HG03469 (cell line): ENCODE measurements around the gene U2AF2.

ENCODE experiments used
- ATAC-seq: cut with Tn5 transposase; IDR thresholded peaks from one replicate; pipeline ENCODE4 v1.9.1; 2021; ENCODE audit warnings: mild to moderate bottlenecking, moderate library complexity, moderate number of reproducible peaks; ENCODE audit not compliant: unreplicated experiment

Gene U2AF2

GRCh38 chr19:55642153-55643002 lies 12.5 kb upstream of the U2AF2 start:
- no peak for ATAC-seq

GRCh38 chr19:55643003-55643886 lies 11.6 kb upstream of the U2AF2 start, which contains the start of gene ZNF581:
TSS of gene ZNF581 (plus strand) at chr19:55643649. CDS start at chr19:55644572, 923 bp downstream.
- ATAC-seq: no peak

DNA sequence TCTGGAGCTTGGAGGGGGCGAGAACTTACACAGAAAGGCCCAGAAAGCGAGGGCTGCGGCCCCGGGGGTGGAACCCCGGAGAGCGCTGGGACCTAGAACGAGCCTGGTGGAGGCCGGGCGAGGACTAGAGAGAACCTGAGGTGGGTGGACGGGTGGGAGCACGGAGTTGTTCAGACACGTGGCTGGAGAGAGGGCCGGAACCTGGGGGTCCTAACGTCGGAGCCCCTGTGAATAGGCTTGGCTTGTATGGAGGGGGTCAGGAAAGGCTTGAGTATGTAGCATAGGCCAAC lies 11.0 kb upstream of the U2AF2 start:
- ATAC-seq: no peak

- no peak for ATAC-seq
Measured at GRCh38 chr19:55644191-55644833, 10.5 kb upstream of the U2AF2 start.

DNA sequence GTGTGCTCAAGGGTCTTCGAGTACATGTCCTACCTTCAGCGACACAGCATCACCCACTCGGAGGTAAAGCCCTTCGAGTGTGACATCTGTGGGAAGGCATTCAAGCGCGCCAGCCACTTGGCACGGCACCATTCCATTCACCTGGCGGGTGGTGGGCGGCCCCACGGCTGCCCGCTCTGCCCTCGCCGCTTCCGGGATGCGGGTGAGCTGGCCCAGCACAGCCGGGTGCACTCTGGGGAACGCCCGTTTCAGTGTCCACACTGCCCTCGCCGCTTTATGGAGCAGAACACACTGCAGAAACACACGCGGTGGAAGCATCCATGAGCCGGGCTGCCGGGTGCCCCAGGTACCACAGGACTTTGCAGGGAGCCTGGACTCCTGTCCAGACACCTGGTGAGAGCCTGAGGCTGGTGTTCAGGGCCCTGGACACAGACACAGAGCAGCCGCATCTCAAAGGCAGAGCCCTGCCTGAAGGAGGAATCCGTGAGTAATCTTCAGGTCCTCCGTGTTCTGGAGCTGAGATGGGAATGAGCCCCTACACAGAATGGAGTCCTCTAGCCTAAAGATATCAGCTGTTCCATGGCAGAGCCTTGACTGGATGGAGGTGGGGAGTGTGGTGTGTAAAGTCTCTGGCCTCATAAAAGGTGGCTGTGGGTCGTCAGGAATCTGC lies 9.9 kb upstream of the U2AF2 start:
- ATAC-seq: no peak

DNA sequence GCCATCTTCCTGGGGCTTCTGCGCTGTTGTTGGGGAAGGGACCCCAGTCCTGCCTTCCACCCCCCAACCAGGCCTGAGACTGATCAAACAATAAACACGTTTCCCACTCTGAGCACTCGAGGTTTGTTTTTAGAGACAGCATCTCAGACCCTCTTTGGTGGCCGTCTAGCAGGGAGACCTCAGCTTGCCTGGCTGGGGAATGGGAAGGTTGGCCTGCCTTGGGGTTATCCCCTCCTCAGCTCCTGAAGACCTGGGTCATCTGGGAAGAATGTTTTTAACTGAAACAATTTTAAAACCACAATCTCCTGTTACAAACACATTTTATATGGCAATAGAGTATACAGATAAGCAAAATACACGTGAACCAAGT lies 9.3 kb upstream of the U2AF2 start:
- ATAC-seq: no peak

DNA sequence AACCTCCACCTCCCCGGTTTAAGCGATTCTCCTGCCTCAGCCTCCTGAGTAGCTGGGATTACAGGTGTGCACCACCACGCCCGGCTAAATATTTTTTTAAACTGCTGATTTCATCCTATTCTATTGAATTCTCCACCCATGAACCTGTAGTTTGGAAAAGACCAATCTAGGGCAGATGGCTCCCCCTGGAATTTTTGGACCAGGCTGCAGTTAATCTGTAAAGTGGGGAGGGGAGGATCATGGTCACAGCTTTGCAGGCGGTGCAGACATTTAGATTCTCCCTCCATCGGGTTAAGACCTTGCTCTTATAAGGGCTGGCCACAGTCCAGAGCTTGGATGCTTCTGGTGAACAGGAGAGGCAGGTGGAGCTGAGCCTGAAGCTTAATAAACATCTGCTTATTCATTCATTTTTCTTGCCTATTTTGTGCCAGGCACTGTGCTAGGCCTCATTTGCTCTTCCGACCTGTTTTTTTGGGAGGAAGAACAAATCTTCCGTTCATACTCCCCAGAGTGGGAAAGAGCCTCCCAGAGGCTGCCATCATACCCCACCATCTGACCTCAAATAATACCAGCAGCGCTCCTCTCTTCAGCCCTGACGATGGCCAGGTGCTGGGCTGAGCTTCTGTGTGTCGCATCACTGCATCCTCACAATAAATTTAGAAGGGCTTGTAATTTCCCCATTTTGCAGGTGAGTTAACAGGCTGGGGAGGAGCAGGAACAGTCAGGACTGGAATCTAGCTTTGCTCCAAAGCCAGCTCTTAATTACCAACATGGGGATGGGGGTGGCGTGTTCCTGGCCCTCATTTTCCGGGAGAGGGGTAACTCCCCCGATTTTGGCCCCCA lies 7.7 kb upstream of the U2AF2 start:
- ATAC-seq: no peak

GRCh38 chr19:55647732-55648584 lies 6.9 kb upstream of the U2AF2 start, which contains the start of gene CCDC106:
TSS of gene CCDC106 (plus strand) at chr19:55648212. CDS start at chr19:55649047, 835 bp downstream.
- ATAC-seq: no peak

GRCh38 chr19:55648585-55649267 lies 6.1 kb upstream of the U2AF2 start:
- no peak for ATAC-seq

DNA sequence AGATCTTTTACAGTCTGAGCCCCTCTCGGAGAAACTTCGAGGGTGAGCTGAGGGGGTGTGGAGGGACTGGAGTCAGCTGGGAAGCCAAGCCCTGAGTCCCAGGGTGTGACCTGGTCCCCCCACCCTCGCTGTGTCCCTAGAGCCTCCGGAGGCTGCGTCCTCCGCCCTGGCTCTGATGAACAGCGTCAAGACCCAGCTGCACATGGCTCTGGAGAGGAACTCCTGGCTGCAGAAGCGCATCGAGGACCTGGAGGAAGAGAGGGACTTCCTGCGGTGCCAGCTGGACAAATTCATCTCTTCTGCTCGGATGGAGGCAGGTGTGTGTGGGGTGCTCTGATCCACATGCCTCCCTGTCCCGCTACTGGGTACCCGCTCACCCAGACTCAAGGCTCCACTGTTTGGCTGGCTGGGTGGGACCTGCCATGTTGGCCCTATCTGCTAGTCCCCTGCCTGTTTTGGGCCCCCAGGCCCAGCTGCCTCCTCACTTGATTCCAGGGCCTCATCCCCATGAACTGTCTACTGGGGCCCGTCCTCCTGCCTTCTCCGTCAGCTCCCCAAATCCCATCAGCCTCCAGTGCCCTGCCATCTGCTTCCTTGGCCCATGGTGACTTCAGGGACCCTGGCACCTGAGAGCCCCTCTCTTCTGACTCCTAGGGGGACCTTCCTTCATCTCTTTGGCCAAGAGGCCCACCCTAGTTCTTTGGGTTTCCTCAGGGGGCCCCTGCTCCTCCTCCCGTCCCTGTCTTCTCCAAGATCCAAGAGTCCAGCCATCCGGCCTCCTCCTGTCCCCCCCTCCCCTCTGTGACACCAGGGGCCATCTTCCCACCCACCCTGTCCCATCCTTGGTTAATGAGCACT lies 5.3 kb upstream of the U2AF2 start:
- no peak for ATAC-seq

DNA sequence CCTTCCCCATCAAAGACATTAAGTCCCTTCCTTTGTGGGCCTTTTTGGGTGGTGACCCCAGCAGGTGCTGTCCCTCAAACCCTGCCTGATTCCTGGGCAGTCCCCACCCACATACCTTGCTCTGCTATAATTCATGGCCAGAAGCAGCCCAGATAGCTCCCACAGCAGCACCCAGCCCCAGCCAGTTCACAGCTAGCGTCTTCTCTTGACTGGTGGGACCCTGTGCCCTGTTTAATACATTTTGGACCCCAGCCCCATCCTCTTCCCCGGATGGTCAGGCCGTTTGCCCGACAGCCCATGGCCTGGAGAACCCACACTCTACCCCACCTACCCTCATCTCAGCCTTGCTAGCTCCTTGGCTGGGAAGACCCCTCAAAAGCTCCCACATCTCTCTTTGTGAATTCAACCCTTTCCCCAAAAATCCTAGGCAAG lies 4.7 kb upstream of the U2AF2 start:
- ATAC-seq: no peak

- no peak for ATAC-seq
Measured at GRCh38 chr19:55650602-55651230, 4.1 kb upstream of the U2AF2 start.

- ATAC-seq: no peak
Measured at GRCh38 chr19:55651236-55651635, 3.6 kb upstream of the U2AF2 start.

- ATAC-seq: no peak
Measured at GRCh38 chr19:55652311-55653128, 2.3 kb upstream of the U2AF2 start.

DNA sequence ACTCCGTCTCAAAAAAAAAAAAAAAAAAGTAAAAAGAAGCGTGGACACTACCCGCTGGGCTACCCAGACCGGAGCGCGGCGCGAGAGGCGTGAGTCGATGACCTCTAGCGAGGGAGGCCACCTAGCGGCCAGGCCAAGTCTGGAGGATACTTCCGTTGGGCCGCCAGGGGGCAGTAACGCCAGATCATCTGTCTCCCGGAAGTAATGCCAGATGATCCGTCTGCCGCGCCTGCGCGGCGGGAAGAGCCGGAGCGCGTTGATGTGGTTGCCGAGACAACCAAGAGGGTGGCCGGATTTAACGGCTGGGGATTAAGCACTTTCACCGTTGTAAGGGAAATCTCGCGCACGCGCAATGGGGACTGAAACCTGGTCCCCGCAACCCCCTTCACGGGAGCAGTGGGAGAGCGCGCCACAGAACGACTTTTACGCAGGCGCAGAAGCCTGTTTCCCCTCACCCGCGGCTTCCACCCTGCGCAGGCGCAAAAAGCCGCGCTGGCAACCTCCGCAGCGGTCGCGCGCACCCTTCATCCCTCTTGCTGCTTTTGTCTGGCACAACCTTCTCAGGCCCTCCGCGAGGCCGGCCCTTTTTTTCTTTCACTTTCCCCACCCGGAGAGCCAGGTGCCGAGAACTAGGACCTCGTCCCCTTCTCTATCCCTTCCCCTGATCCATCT lies 1.0 kb upstream of the U2AF2 start:
- peak; percentile 30 for ATAC-seq
